ENCODE data around the gene RGS7. TPM values are rescaled to one million over a fixed set of nuclear protein-coding genes. Genes with fewer than 3 reads are reported as not detected.

Gene RGS7
- total and polyA plus RNA-seq, 7 experiments from 2014 or later: not detected

DNA sequence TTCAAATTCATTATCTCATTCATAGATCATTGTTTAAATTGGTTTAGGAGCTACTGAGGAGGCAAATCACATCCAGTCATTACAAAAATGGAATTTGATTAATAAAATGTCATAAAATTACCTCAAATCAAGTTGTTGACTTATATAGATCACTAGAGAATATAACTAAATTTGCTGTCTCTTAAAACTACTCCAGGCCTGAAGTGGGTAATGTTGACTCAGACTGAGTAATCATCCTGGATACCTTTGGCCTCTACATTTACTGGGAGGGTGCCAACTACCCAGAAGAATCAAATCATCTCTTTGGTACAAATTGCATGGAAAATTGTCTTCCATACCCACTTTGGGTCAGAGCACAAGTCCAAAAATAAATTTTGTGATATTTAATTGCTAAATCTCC is 553.9 kb downstream of the RGS7 start:
- CTCF ChIA-PET: no interaction called here

GRCh38 chr1:240802271-240802670 is 554.7 kb downstream of the RGS7 start:
- peaks cover 0 to 6% (median 0%) of the 10 kb centered on the region in 5 donors for H3K27me3 Mint-ChIP-seq
- no peaks in the 10 kb centered on the region for H3K36me3 Mint-ChIP-seq
- no peak overlapping the region for H3K27ac Mint-ChIP-seq
- H3K9me3 ChIP-seq (ENCODE audit: control insufficient read depth in 2 of 3, low read length in 3 of 3): no peaks in the 10 kb centered on the region
- no peak overlapping the region for H3K4me3 Mint-ChIP-seq
- peaks cover 0 to 1% (median 0%) of the 10 kb centered on the region in 11 donors for H3K9me3 Mint-ChIP-seq
- no peak for DNase-seq
- no peak for ATAC-seq
- no peaks in the 10 kb centered on the region for H3K27me3 ChIP-seq (ENCODE audit: control insufficient read depth in 2 of 2, insufficient read depth in 2 of 2, low read length in 2 of 2)
- POLR2A ChIA-PET: no interaction called here
- intact Hi-C loops (cut with micrococcal nuclease): no loop called here
- CTCF ChIA-PET: no interaction called here
- no peaks in the 10 kb centered on the region for H3K4me1 ChIP-seq (ENCODE audit: control insufficient read depth in 2 of 2, insufficient read depth in 2 of 2, low read length in 2 of 2)
- no peaks in the 10 kb centered on the region for H3K4me1 Mint-ChIP-seq
- H3K27ac ChIP-seq (ENCODE audit: low read depth, low read length): no peak overlapping the region
- no peaks in the 10 kb centered on the region for H3K36me3 ChIP-seq (ENCODE audit: control insufficient read depth in 2 of 3, insufficient read depth in 3 of 3, low read length in 3 of 3)
- H3K4me3 ChIP-seq (ENCODE audit: low read length): no peak overlapping the region

More for the DNA sequence above, 553.9 kb downstream of the RGS7 start:
- DNase-seq: no peak
- no peaks in the 10 kb centered on the region for H3K36me3 ChIP-seq (ENCODE audit: control insufficient read depth in 2 of 3, insufficient read depth in 3 of 3, low read length in 3 of 3)
- POLR2A ChIA-PET: no interaction called here
- Mint-ChIP-seq H3K27ac (no peak overlapping the region), H3K36me3 (no peaks in the 10 kb centered on the region), H3K4me3 (no peak overlapping the region), H3K4me1 (no peaks in the 10 kb centered on the region), H3K27me3 (peaks cover 0 to 6% (median 0%) of the 10 kb centered on the region in 5 donors), H3K9me3 (peaks cover 0 to 1% (median 0%) of the 10 kb centered on the region in 11 donors)
- H3K27ac ChIP-seq (ENCODE audit: low read depth, low read length): no peak overlapping the region
- no peak overlapping the region for H3K4me3 ChIP-seq (ENCODE audit: low read length)
- H3K9me3 ChIP-seq (ENCODE audit: control insufficient read depth in 2 of 3, low read length in 3 of 3): no peaks in the 10 kb centered on the region
- intact Hi-C loops (cut with micrococcal nuclease): no loop called here
- no peak for ATAC-seq
- no peaks in the 10 kb centered on the region for H3K4me1 ChIP-seq (ENCODE audit: control insufficient read depth in 2 of 2, insufficient read depth in 2 of 2, low read length in 2 of 2)
- H3K27me3 ChIP-seq (ENCODE audit: control insufficient read depth in 2 of 2, insufficient read depth in 2 of 2, low read length in 2 of 2): no peaks in the 10 kb centered on the region

GRCh38 chr1:240801442-240801841 is 555.6 kb downstream of the RGS7 start:
- DNase-seq (no peak), ATAC-seq (no peak)
- no peaks in the 10 kb centered on the region for H3K4me1 ChIP-seq (ENCODE audit: control insufficient read depth in 2 of 2, insufficient read depth in 2 of 2, low read length in 2 of 2)
- intact Hi-C loops (cut with micrococcal nuclease): no loop called here
- no peaks in the 10 kb centered on the region for H3K36me3 ChIP-seq (ENCODE audit: control insufficient read depth in 2 of 3, insufficient read depth in 3 of 3, low read length in 3 of 3)
- POLR2A ChIA-PET: no interaction called here
- CTCF ChIA-PET: no interaction called here
- H3K27ac Mint-ChIP-seq: no peak overlapping the region
- peaks cover 0 to 6% (median 0%) of the 10 kb centered on the region in 5 donors for H3K27me3 Mint-ChIP-seq
- no peak overlapping the region for H3K4me3 Mint-ChIP-seq
- H3K9me3 Mint-ChIP-seq: peaks cover 0 to 1% (median 0%) of the 10 kb centered on the region in 11 donors
- H3K9me3 ChIP-seq (ENCODE audit: control insufficient read depth in 2 of 3, low read length in 3 of 3): no peaks in the 10 kb centered on the region
- H3K27me3 ChIP-seq (ENCODE audit: control insufficient read depth in 2 of 2, insufficient read depth in 2 of 2, low read length in 2 of 2): no peaks in the 10 kb centered on the region
- no peaks in the 10 kb centered on the region for H3K36me3 Mint-ChIP-seq
- no peak overlapping the region for H3K4me3 ChIP-seq (ENCODE audit: low read length)
- H3K27ac ChIP-seq (ENCODE audit: low read depth, low read length): no peak overlapping the region
- no peaks in the 10 kb centered on the region for H3K4me1 Mint-ChIP-seq

DNA sequence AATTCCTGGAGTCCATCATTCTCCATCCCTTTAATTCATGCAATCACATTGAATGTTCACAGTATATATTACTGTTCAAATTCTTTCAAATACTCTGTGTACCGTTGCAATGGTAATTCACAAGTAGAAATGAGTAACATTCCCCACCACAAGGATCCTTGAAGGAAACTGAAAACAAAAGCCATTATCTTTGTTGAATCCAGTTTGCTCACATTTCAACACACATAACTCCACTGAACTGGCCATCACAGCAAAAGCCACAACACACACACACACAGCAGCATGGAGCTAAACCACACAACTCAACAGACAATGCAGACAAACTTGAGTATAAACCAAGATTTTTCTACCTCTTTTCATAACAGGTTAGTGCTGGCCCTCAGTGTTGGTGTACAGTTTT is 556.7 kb downstream of the RGS7 start:
- no peaks in the 10 kb centered on the region for H3K4me1 ChIP-seq (ENCODE audit: control insufficient read depth in 2 of 2, insufficient read depth in 2 of 2, low read length in 2 of 2)
- ATAC-seq: no peak
- Mint-ChIP-seq H3K27ac (no peak overlapping the region), H3K9me3 (peaks cover 0 to 1% (median 0%) of the 10 kb centered on the region in 11 donors), H3K36me3 (no peaks in the 10 kb centered on the region), H3K4me1 (no peaks in the 10 kb centered on the region), H3K4me3 (no peak overlapping the region), H3K27me3 (peaks cover 0 to 6% (median 0%) of the 10 kb centered on the region in 5 donors)
- POLR2A ChIA-PET: no interaction called here
- no peaks in the 10 kb centered on the region for H3K27me3 ChIP-seq (ENCODE audit: control insufficient read depth in 2 of 2, insufficient read depth in 2 of 2, low read length in 2 of 2)
- DNase-seq: no peak
- no peak overlapping the region for H3K4me3 ChIP-seq (ENCODE audit: low read length)
- no peaks in the 10 kb centered on the region for H3K9me3 ChIP-seq (ENCODE audit: control insufficient read depth in 2 of 3, low read length in 3 of 3)
- intact Hi-C loops (cut with micrococcal nuclease): no loop called here
- no peaks in the 10 kb centered on the region for H3K36me3 ChIP-seq (ENCODE audit: control insufficient read depth in 2 of 3, insufficient read depth in 3 of 3, low read length in 3 of 3)
- CTCF ChIA-PET: no interaction called here
- H3K27ac ChIP-seq (ENCODE audit: low read depth, low read length): no peak overlapping the region

GRCh38 chr1:240797050-240797449 is 560.0 kb downstream of the RGS7 start:
- H3K4me3 ChIP-seq (ENCODE audit: low read length): no peak overlapping the region
- H3K9me3 ChIP-seq (ENCODE audit: control insufficient read depth in 2 of 3, low read length in 3 of 3): no peaks in the 10 kb centered on the region
- peaks cover 0 to 4% (median 0%) of the 10 kb centered on the region in 11 donors for H3K9me3 Mint-ChIP-seq
- no peaks in the 10 kb centered on the region for H3K4me1 ChIP-seq (ENCODE audit: control insufficient read depth in 2 of 2, insufficient read depth in 2 of 2, low read length in 2 of 2)
- no peak overlapping the region for H3K27ac Mint-ChIP-seq
- no peaks in the 10 kb centered on the region for H3K4me1 Mint-ChIP-seq
- no peaks in the 10 kb centered on the region for H3K27me3 ChIP-seq (ENCODE audit: control insufficient read depth in 2 of 2, insufficient read depth in 2 of 2, low read length in 2 of 2)
- ChIA-PET CTCF (no interaction called here), POLR2A (no interaction called here)
- H3K27me3 Mint-ChIP-seq: peaks cover 0 to 6% (median 0%) of the 10 kb centered on the region in 5 donors
- no peak for DNase-seq
- no peaks in the 10 kb centered on the region for H3K36me3 Mint-ChIP-seq
- intact Hi-C loops (cut with micrococcal nuclease): no loop called here
- H3K4me3 Mint-ChIP-seq: no peak overlapping the region
- ATAC-seq: no peak
- H3K36me3 ChIP-seq (ENCODE audit: control insufficient read depth in 2 of 3, insufficient read depth in 3 of 3, low read length in 3 of 3): no peaks in the 10 kb centered on the region
- no peak overlapping the region for H3K27ac ChIP-seq (ENCODE audit: low read depth, low read length)

DNA sequence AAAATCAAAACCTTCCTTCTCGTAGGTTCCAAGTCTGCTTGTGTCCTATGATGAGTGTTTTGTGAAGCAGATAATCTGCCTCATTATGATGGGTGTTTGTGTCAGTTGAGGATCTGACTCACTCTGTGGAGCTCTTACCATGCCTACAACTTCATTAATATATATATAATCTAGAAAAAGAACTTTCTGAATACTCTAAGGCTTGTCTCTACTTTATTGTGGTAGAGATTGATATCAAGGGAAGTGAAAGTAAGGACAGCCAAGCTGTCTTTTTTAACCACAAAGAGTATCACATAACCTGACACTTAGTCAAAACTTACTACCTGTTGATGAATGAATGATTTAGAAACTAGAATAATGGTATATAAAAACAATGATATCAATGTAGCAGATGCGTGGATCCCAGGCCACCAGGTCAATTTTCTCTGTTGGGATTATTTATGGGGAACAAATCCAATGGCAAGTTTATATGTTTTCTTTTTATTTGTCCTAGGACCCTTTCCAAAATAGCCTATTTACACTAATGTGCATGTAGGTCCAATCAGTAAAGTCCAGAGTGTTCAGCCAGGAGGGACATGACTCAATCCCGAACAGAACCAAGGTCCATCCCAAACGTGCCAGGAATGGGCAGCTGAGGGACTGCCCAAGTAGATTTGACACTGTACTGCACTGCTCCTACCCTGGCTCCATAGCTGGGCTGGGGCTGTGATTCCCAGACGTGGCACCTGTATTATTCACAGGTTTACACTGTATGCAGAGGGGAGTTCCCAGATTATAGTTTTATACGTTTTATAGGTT is 562.8 kb downstream of the RGS7 start:
- H3K4me1 ChIP-seq (ENCODE audit: control insufficient read depth in 2 of 2, insufficient read depth in 2 of 2, low read length in 2 of 2): no peaks in the 10 kb centered on the region
- H3K9me3 Mint-ChIP-seq: peaks cover 0 to 4% (median 0%) of the 10 kb centered on the region in 11 donors
- DNase-seq (no peak), ATAC-seq (no peak)
- no peaks in the 10 kb centered on the region for H3K9me3 ChIP-seq (ENCODE audit: control insufficient read depth in 2 of 3, low read length in 3 of 3)
- no peak overlapping the region for H3K4me3 Mint-ChIP-seq
- ChIA-PET POLR2A (no interaction called here), CTCF (no interaction called here)
- no peaks in the 10 kb centered on the region for H3K4me1 Mint-ChIP-seq
- no peak overlapping the region for H3K27ac Mint-ChIP-seq
- H3K36me3 ChIP-seq (ENCODE audit: control insufficient read depth in 2 of 3, insufficient read depth in 3 of 3, low read length in 3 of 3): no peaks in the 10 kb centered on the region
- intact Hi-C loops (cut with micrococcal nuclease): no loop called here
- H3K27me3 ChIP-seq (ENCODE audit: control insufficient read depth in 2 of 2, insufficient read depth in 2 of 2, low read length in 2 of 2): no peaks in the 10 kb centered on the region
- H3K27ac ChIP-seq (ENCODE audit: low read depth, low read length): no peak overlapping the region
- no peak overlapping the region for H3K4me3 ChIP-seq (ENCODE audit: low read length)
- no peaks in the 10 kb centered on the region for H3K36me3 Mint-ChIP-seq
- H3K27me3 Mint-ChIP-seq: peaks cover 0 to 12% (median 0%) of the 10 kb centered on the region in 5 donors

GRCh38 chr1:240792915-240793529 is 564.0 kb downstream of the RGS7 start:
- Mint-ChIP-seq H3K9me3 (peaks cover 0 to 4% (median 0%) of the 10 kb centered on the region in 11 donors), H3K4me3 (no peak overlapping the region), H3K27ac (no peak overlapping the region), H3K36me3 (no peaks in the 10 kb centered on the region), H3K4me1 (no peaks in the 10 kb centered on the region), H3K27me3 (peaks cover 0 to 12% (median 0%) of the 10 kb centered on the region in 5 donors)
- DNase-seq: no peak
- H3K4me3 ChIP-seq (ENCODE audit: low read length): no peak overlapping the region
- H3K4me1 ChIP-seq (ENCODE audit: control insufficient read depth in 2 of 2, insufficient read depth in 2 of 2, low read length in 2 of 2): no peaks in the 10 kb centered on the region
- no peaks in the 10 kb centered on the region for H3K9me3 ChIP-seq (ENCODE audit: control insufficient read depth in 2 of 3, low read length in 3 of 3)
- H3K27ac ChIP-seq (ENCODE audit: low read depth, low read length): no peak overlapping the region
- no peaks in the 10 kb centered on the region for H3K27me3 ChIP-seq (ENCODE audit: control insufficient read depth in 2 of 2, insufficient read depth in 2 of 2, low read length in 2 of 2)
- ATAC-seq: no peak
- CTCF ChIA-PET: no interaction called here
- POLR2A ChIA-PET: no interaction called here
- intact Hi-C loops (cut with micrococcal nuclease): no loop called here
- H3K36me3 ChIP-seq (ENCODE audit: control insufficient read depth in 2 of 3, insufficient read depth in 3 of 3, low read length in 3 of 3): no peaks in the 10 kb centered on the region

Data from naive thymus-derived CD4-positive, alpha-beta T cell (primary cell).